CD14-positive monocyte (primary cell): ENCODE measurements around the gene ST8SIA6. TPM values are rescaled to one million over a fixed set of nuclear protein-coding genes. Genes with fewer than 3 reads are reported as not detected.

ENCODE experiments used
- DNase-seq, 3 donors: peaks; one replicate each; pipeline ENCODE4 v3.0.0-alpha.2; 2011 to 2022
- H2AFZ ChIP-seq: 2 replicates; pipeline ENCODE4 v1.6.0; 2012; ENCODE audit warnings: mild to moderate bottlenecking, low read depth, low read length, inconsistent platforms; ENCODE audit not compliant: insufficient read depth, poor library complexity, severe bottlenecking
- H3K27ac ChIP-seq, 2 donors: 1 replicate in 1 of 2; 2 replicates in 1 of 2; pipeline ENCODE4 v1.5.1; 2012 to 2013; ENCODE audit warnings: low read length in 2 of 2, control low read depth in 1 of 2, inconsistent platforms in 1 of 2, low read depth in 1 of 2, mild to moderate bottlenecking in 1 of 2
- H3K27me3 ChIP-seq, 2 donors: one replicate each; pipeline versions ENCODE4 v1.6.0 to v1.6.1; 2011 to 2013; ENCODE audit warnings: low read length in 2 of 2; ENCODE audit not compliant: control insufficient read depth in 2 of 2, insufficient read depth in 2 of 2
- H3K36me3 ChIP-seq, 2 donors: replicated peaks in 1 of 2; 1 replicate in 1 of 2; 2 replicates in 1 of 2; pipeline versions ENCODE4 v1.5.1 to v1.6.1; 2012 to 2013; ENCODE audit warnings: low read length in 2 of 2, control low read depth in 1 of 2, inconsistent platforms in 1 of 2, mild to moderate bottlenecking in 1 of 2; ENCODE audit not compliant: insufficient read depth in 2 of 2, control insufficient read depth in 1 of 2
- H3K4me1 ChIP-seq, 2 donors: 1 replicate in 1 of 2; 2 replicates in 1 of 2; pipeline versions ENCODE4 v1.5.1 to v1.6.1; 2012 to 2013; ENCODE audit warnings: low read length in 2 of 2, control low read depth in 1 of 2, inconsistent platforms in 1 of 2, mild to moderate bottlenecking in 1 of 2, moderate library complexity in 1 of 2; ENCODE audit not compliant: insufficient read depth in 2 of 2, control insufficient read depth in 1 of 2
- H3K4me2 ChIP-seq: replicated peaks from 2 replicates; pipeline ENCODE3; 2012; ENCODE audit warnings: low read length, moderate library complexity, mild to moderate bottlenecking; ENCODE audit not compliant: poor library complexity, severe bottlenecking; ENCODE audit errors: extremely low read depth
- H3K4me3 ChIP-seq, 3 experiments: fragments of 200-600 bp in 1 of 3; sonication (generic) in 1 of 3; replicated peaks in 1 of 3; 1 replicate in 2 of 3; 2 replicates in 1 of 3; pipeline ENCODE4 v1.5.1; 2011 to 2013; ENCODE audit warnings: low read length in 3 of 3, mild to moderate bottlenecking in 3 of 3, control low read depth in 2 of 3, low read depth in 2 of 3, inconsistent platforms in 1 of 3, moderate library complexity in 1 of 3
- H3K79me2 ChIP-seq: 2 replicates; pipeline ENCODE4 v1.6.0; 2012; ENCODE audit warnings: mild to moderate bottlenecking, control low read depth, inconsistent platforms, low read length, moderate library complexity; ENCODE audit not compliant: insufficient read depth
- H3K9ac ChIP-seq: 2 replicates; pipeline ENCODE4 v1.6.0; 2017; ENCODE audit warnings: low read length, mild to moderate bottlenecking; ENCODE audit not compliant: insufficient read depth, poor library complexity, severe bottlenecking
- H3K9me3 ChIP-seq, 2 donors: replicated peaks in 1 of 2; 1 replicate in 1 of 2; 2 replicates in 1 of 2; pipeline versions ENCODE4 v1.5.1 to v1.6.1; 2012 to 2013; ENCODE audit warnings: low read length in 2 of 2, control low read depth in 1 of 2; ENCODE audit not compliant: control insufficient read depth in 1 of 2, insufficient read depth in 1 of 2
- H4K20me1 ChIP-seq: 2 replicates; pipeline ENCODE4 v1.6.0; 2012; ENCODE audit warnings: mild to moderate bottlenecking, low read length, control low read depth, moderate library complexity; ENCODE audit not compliant: insufficient read depth
- H3K27ac Mint-ChIP-seq, 7 donors: one replicate each; pipeline ENCODE4 v1.8.0; 2020; ENCODE audit warnings: mild to moderate bottlenecking in 7 of 7, mixed read lengths in 7 of 7, moderate library complexity in 6 of 7, inconsistent platforms in 2 of 7
- H3K27me3 Mint-ChIP-seq, 3 donors: one replicate each; pipeline ENCODE4 v1.8.0; 2021 to 2022; ENCODE audit warnings: low read depth in 3 of 3, mild to moderate bottlenecking in 3 of 3, mixed read lengths in 3 of 3, moderate library complexity in 3 of 3, inconsistent platforms in 1 of 3
- H3K36me3 Mint-ChIP-seq, 2 donors: one replicate each; pipeline ENCODE4 v1.8.0; 2020; ENCODE audit warnings: mixed read lengths in 2 of 2, inconsistent platforms in 1 of 2, mild to moderate bottlenecking in 1 of 2
- H3K4me1 Mint-ChIP-seq: one replicate; pipeline ENCODE4 v1.8.0; 2020; ENCODE audit warnings: mild to moderate bottlenecking, mixed read lengths
- H3K4me3 Mint-ChIP-seq, 2 donors: one replicate each; pipeline ENCODE4 v1.8.0; 2020; ENCODE audit warnings: mild to moderate bottlenecking in 2 of 2, mixed read lengths in 2 of 2, moderate library complexity in 1 of 2
- H3K9me3 Mint-ChIP-seq, 7 donors: one replicate each; pipeline ENCODE4 v1.8.0; 2020 to 2022; ENCODE audit warnings: mixed read lengths in 7 of 7, mild to moderate bottlenecking in 6 of 7, moderate library complexity in 6 of 7, inconsistent platforms in 2 of 7
- WGBS: methylation state at CpG from one replicate; pipeline ENCODE4 v1.1.5; 2013; ENCODE audit warnings: missing lambda C conversion rate; ENCODE audit not compliant: insufficient coverage; 5-methylcytosine and 5-hydroxymethylcytosine counted together
- intact Hi-C, 2 donors: fragments of 100-400 bp; cut with micrococcal nuclease; formaldehyde crosslinking; loops; one replicate each; pipeline versions ENCODE4 v1.15.0 to v1.15.1; 2023
- polyA plus RNA-seq, 3 donors: library from polyadenylated mRNA; depleted of rRNA in 1 of 3; unstranded in 2 of 3; stranded (reverse) in 1 of 3; fragments of 300-500 nt in 2 of 3; fragments of >200 nt in 1 of 3; fragmentation: Illumina TruSeq in 2 of 3; gene quantifications; 1 replicate in 2 of 3; 2 replicates in 1 of 3; pipeline ENCODE4 v1.2.3, GENCODE V29; 2012 to 2021
- TF ChIP-seq, protein P1 (sequence below): fragments of 200-600 bp; IDR thresholded peaks from one replicate; pipeline ENCODE4 v1.8.0; 2022; ENCODE audit warnings: antibody characterized with exemption, mild to moderate bottlenecking

The ST8SIA6 gene
- polyA plus RNA-seq, 3 donors, result 0.11 TPM; not detected in 2

DNA sequence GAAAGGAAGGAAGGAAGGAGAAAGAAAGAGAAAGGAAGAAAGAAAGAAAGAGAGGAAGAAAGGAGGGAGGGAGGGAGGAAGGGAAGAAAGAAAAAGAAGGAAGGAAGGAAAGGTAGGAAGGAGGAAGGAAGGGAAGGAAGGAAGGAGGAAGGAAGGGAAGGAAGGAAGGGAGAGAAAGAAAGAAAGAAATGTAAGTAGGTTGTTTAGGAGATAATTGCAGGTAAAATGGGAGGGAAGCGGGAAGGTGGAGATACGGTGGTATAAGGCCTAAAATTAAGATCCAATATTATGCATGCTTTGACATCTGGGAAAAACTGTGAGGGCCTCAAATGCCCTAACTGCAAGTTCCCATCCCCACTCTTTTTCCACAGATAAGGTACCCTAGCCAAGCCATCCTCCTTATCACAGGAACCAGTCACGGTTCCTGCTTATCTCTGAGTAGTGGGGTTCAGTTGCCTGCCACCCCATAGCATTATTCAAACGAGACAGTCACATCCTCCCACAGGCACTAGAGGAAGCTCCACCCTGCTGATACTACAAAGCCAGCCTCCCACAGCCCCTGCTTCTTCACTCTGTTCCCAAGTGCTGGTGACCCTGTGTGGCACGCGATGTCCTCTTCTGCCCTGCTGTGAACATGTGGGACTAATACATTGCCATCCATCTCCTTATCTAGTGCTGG is 28.7 kb downstream of the ST8SIA6 start:
- 53% methylated on average over 3 of the region's 6 CpGs for WGBS
- Histone ChIP-seq H3K36me3 (no peaks in the 10 kb centered on the region), H3K9me3 (no peaks in the 10 kb centered on the region), H3K27ac (no peak overlapping the region), H3K4me3 (no peak overlapping the region), H3K9ac (no peak overlapping the region), H3K4me2 (no peak overlapping the region), H4K20me1 (no peaks in the 10 kb centered on the region), H3K79me2 (no peaks in the 10 kb centered on the region), H3K27me3 (peaks cover 0 to 5% of the 10 kb centered on the region in 2 donors), H2AFZ (no peak overlapping the region), H3K4me1 (peaks cover 13 to 17% of the 10 kb centered on the region in 2 donors)
- Mint-ChIP-seq H3K27me3 (peaks cover 15 to 16% (median 15%) of the 10 kb centered on the region in 3 donors), H3K27ac (peak overlapping the region in 1 of 7 donors; percentile 40), H3K36me3 (no peaks in the 10 kb centered on the region), H3K4me1 (peaks cover 36% of the 10 kb centered on the region), H3K9me3 (peaks cover 0 to 1% (median 0%) of the 10 kb centered on the region in 7 donors), H3K4me3 (no peak overlapping the region)
- intact Hi-C loops, result loop anchor here in 1 of 2 donors (5.0 kb wide), 1 partner anchor 598 kb away; no protein-coding TSS in a partner anchor
- DNase-seq, result no peak
- TF ChIP-seq, protein P1, sequence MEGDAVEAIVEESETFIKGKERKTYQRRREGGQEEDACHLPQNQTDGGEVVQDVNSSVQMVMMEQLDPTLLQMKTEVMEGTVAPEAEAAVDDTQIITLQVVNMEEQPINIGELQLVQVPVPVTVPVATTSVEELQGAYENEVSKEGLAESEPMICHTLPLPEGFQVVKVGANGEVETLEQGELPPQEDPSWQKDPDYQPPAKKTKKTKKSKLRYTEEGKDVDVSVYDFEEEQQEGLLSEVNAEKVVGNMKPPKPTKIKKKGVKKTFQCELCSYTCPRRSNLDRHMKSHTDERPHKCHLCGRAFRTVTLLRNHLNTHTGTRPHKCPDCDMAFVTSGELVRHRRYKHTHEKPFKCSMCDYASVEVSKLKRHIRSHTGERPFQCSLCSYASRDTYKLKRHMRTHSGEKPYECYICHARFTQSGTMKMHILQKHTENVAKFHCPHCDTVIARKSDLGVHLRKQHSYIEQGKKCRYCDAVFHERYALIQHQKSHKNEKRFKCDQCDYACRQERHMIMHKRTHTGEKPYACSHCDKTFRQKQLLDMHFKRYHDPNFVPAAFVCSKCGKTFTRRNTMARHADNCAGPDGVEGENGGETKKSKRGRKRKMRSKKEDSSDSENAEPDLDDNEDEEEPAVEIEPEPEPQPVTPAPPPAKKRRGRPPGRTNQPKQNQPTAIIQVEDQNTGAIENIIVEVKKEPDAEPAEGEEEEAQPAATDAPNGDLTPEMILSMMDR, result no peak

DNA sequence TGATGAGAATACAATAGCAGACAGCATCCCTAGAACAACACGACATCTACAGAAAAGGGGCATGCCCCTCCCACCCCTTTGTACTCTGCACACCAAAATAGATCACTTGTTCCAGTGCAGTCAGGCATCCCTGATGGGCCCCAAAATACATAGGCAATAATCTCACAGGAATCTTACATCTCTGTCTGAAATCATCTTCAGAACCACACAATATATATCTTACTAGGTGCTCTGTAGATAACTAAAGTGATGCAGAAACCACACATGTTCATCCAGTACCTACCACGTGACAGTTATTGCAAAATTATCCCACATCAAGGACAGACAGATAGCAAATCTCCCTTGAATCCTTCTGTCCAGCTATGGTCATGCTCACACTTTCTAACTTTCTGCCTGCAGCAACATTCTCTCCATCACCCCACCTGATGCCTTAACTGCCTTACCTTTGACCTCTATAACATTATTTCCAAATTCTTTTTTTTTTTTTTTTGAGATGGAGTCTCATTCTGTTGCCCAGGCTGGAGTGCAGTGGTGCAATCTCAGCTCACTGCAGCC is 30.7 kb downstream of the ST8SIA6 start:
- TF ChIP-seq, protein P1, result no peak
- Mint-ChIP-seq H3K4me3 (no peak overlapping the region), H3K9me3 (peaks cover 0 to 1% (median 0%) of the 10 kb centered on the region in 7 donors), H3K36me3 (no peaks in the 10 kb centered on the region), H3K27ac (no peak overlapping the region), H3K4me1 (peaks cover 23% of the 10 kb centered on the region), H3K27me3 (peaks cover 7 to 11% (median 9%) of the 10 kb centered on the region in 3 donors)
- no peaks in the 10 kb centered on the region for H3K36me3 ChIP-seq
- no peak overlapping the region for H3K27ac ChIP-seq
- H3K9ac ChIP-seq, result no peak overlapping the region
- DNase-seq, result no peak
- peaks cover 0 to 4% of the 10 kb centered on the region in 2 donors for H3K27me3 ChIP-seq
- no peak overlapping the region for H3K4me2 ChIP-seq
- H2AFZ ChIP-seq, result no peak overlapping the region
- WGBS, result 38% methylated on average over 2 of the region's 2 CpGs
- no peaks in the 10 kb centered on the region for H3K79me2 ChIP-seq
- H4K20me1 ChIP-seq, result no peaks in the 10 kb centered on the region
- intact Hi-C loops, result no loop called here
- no peaks in the 10 kb centered on the region for H3K9me3 ChIP-seq
- H3K4me1 ChIP-seq, result peaks cover 5 to 8% of the 10 kb centered on the region in 2 donors
- H3K4me3 ChIP-seq, result no peak overlapping the region
